ENCODE measurements around the gene METTL15.

DNA sequence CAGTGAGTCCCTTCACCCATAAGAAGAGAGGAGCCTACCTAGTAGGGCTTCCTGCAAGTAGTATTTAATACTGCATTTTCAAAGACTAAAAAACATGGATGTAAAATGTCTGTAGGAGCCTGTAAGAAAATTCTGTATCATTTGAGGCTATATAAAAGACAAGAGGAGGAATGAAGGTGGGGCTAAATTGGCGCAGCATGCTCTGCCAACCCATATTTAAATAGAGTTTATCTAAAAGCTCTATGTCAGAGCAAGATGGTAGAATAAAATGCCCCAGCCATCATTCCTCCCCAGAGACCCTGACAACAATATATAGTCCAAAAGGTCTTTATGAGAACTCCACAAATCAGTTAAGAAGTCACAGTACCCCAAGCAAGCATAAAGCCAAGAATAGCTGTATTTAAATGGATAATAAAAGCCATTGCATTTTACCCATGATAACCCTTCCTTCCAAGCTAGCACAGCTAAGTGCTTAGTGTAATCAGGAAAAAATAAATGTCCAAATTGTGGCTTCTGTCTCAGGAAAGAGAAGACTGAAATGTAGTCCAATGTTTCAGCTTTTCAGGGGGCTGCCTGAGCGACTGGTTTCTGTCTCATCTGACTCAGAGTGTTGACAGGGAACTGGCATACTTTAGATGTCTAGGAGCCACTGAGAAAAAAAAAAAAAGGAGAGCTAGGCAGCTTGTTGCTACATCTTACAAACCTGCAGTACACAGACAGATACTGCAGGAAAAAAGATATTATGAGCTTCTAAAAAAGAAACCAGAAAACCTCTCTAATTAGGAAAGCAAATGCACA, 258.6 kb downstream of the METTL15 start:
- TF ChIP-seq, protein P1, sequence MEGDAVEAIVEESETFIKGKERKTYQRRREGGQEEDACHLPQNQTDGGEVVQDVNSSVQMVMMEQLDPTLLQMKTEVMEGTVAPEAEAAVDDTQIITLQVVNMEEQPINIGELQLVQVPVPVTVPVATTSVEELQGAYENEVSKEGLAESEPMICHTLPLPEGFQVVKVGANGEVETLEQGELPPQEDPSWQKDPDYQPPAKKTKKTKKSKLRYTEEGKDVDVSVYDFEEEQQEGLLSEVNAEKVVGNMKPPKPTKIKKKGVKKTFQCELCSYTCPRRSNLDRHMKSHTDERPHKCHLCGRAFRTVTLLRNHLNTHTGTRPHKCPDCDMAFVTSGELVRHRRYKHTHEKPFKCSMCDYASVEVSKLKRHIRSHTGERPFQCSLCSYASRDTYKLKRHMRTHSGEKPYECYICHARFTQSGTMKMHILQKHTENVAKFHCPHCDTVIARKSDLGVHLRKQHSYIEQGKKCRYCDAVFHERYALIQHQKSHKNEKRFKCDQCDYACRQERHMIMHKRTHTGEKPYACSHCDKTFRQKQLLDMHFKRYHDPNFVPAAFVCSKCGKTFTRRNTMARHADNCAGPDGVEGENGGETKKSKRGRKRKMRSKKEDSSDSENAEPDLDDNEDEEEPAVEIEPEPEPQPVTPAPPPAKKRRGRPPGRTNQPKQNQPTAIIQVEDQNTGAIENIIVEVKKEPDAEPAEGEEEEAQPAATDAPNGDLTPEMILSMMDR (IDR thresholded peaks at IDR 0.05), result no peak
- TF ChIP-seq POLR2A (IDR thresholded peaks at IDR 0.05), result no peak

Measured in prostate gland (tissue), 2 donors.